Upper lobe of right lung (tissue), 1 donor: ENCODE measurements around the gene SLC35F3. TPM values are rescaled to one million over a fixed set of nuclear protein-coding genes. Genes with fewer than 3 reads are reported as not detected.

Experiments
- ATAC-seq: fragments of 200-7000 bp; cut with Tn5 transposase; one replicate; pipeline ENCODE4 v1.9.1; 2020; ENCODE audit warnings: mild to moderate bottlenecking, moderate library complexity
- DNase-seq: peaks from one replicate; pipeline ENCODE4 v3.0.0-alpha.2; 2020
- H3K27ac ChIP-seq: fragments of 200-600 bp; one replicate; pipeline ENCODE4 v1.8.0; 2022
- H3K27me3 ChIP-seq: fragments of 200-600 bp; one replicate; pipeline ENCODE4 v1.8.0; 2022; ENCODE audit warnings: mild to moderate bottlenecking
- H3K36me3 ChIP-seq: fragments of 200-600 bp; one replicate; pipeline ENCODE4 v1.8.0; 2022
- H3K4me1 ChIP-seq: fragments of 200-600 bp; one replicate; pipeline ENCODE4 v1.8.0; 2022
- H3K4me3 ChIP-seq: fragments of 200-600 bp; one replicate; pipeline ENCODE4 v1.8.0; 2022; ENCODE audit warnings: mild to moderate bottlenecking
- H3K9me3 ChIP-seq: fragments of 200-600 bp; one replicate; pipeline ENCODE4 v1.8.0; 2022
- intact Hi-C: fragments of 100-400 bp; cut with DNase I; formaldehyde crosslinking; loops from one replicate; pipeline ENCODE4 v1.11.0; 2022
- long read RNA-seq: library from polyadenylated mRNA; unstranded; transcript quantifications from one replicate; pipeline ENCODE4 v2.0.0, GENCODE V29; 2021
- total RNA-seq: library from RNA; stranded (reverse); fragmentation: NEBNext Ultra II Directional; extraction: Animal tissue kit (Norgen Biotek cat#: 25700); gene quantifications from one replicate; pipeline ENCODE4 v1.2.1, GENCODE V29; 2021
- TF ChIP-seq, protein P1 (sequence below): fragments of 200-600 bp; IDR thresholded peaks from one replicate; pipeline ENCODE4 v1.8.0; 2022; ENCODE audit warnings: antibody characterized with exemption
- donor health status: DM: no; HTN: yes; CAD: no; lungs with severe emphysema.

Gene SLC35F3
- total RNA-seq, result 0.29 TPM
- long read RNA-seq, partial matches to known transcripts, result 1 of 1 reads
- long read RNA-seq, other reads (novel, unspliced or antisense), result 0 of 1 reads

DNA sequence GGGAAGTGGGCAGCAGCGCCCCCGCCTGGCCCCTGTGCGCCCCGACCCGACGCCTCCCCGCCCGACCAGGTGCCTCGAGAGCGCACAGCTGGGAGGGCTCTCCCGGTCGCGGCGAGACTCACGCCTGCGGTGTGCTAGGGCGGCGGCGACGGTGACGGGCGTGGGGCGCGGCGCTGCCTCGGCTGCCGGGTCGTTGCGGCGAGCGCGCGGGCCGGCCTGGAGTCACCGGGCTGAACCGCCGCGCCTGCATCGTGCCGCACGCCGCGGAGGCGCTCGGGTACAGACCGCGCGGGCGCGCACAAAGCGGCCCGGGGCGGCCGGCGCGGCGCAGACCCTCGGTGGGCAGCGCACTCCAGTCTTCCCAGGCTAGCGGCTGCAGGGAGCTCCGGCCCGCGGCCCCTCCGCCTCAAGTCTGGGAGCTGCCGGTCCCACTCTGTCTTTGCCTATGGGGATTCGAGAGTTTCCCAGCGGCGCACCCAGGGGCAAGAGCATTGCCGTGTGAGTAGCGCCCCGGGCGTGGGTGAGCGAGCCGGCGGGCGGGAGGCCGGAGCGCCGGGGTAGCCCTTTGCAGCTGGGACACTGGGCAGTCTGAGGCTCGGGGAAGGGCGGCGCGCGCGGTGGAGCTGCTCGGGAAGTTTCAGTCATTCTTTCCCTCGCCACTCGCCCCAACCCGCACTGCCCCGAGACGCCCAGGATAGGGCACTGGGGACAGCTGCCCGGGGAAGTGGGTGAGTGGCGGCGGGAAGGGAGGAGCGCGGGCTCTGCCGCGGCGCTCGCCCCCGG lies at the start of gene SLC35F3:
Gene SLC35F3, plus strand, starts transcription at position 44 of the 783 bp plus-strand sequence.
- peaks cover 46% of the 10 kb centered on the region for H3K27me3 ChIP-seq
- H3K4me3 ChIP-seq, result peak within 1 kb of the TSS; percentile 8
- no peaks in the 10 kb centered on the region for H3K9me3 ChIP-seq
- ATAC-seq, result peak; percentile 94
- no peaks in the 10 kb centered on the region for H3K4me1 ChIP-seq
- H3K27ac ChIP-seq, result no peak within 1 kb of the TSS
- intact Hi-C loops, result no loop called here
- DNase-seq, result peak; percentile 70
- TF ChIP-seq, protein P1, sequence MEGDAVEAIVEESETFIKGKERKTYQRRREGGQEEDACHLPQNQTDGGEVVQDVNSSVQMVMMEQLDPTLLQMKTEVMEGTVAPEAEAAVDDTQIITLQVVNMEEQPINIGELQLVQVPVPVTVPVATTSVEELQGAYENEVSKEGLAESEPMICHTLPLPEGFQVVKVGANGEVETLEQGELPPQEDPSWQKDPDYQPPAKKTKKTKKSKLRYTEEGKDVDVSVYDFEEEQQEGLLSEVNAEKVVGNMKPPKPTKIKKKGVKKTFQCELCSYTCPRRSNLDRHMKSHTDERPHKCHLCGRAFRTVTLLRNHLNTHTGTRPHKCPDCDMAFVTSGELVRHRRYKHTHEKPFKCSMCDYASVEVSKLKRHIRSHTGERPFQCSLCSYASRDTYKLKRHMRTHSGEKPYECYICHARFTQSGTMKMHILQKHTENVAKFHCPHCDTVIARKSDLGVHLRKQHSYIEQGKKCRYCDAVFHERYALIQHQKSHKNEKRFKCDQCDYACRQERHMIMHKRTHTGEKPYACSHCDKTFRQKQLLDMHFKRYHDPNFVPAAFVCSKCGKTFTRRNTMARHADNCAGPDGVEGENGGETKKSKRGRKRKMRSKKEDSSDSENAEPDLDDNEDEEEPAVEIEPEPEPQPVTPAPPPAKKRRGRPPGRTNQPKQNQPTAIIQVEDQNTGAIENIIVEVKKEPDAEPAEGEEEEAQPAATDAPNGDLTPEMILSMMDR, result peak; percentile 5
- no peaks in the 10 kb centered on the region for H3K36me3 ChIP-seq

DNA sequence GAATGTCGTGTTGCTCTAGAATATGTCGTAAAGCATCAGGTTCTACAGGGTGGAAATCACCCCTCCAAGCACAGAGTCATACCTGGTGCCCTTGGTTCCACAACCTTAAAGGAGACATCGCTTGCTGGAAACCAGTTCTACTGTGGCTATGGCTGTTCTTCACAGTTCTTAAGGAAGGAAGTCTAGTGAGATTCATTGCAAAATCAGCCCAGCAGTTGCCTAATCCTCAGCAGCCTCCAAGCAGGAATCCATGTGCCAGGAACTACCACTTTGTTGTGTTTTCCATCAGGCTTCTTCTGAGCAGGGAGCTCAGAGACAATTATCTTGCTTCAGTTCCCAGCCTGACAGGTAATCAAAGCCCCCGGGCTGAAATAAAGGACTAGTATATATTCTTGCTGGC lies 45.0 kb upstream of the SLC35F3 start:
- Histone ChIP-seq H3K36me3 (no peaks in the 10 kb centered on the region), H3K27ac (no peak overlapping the region), H3K27me3 (no peaks in the 10 kb centered on the region), H3K4me1 (no peaks in the 10 kb centered on the region), H3K4me3 (no peak overlapping the region), H3K9me3 (no peaks in the 10 kb centered on the region)
- no peak for DNase-seq
- TF ChIP-seq, protein P1, result no peak
- intact Hi-C loops, result no loop called here
- ATAC-seq, result peak; percentile 58

DNA sequence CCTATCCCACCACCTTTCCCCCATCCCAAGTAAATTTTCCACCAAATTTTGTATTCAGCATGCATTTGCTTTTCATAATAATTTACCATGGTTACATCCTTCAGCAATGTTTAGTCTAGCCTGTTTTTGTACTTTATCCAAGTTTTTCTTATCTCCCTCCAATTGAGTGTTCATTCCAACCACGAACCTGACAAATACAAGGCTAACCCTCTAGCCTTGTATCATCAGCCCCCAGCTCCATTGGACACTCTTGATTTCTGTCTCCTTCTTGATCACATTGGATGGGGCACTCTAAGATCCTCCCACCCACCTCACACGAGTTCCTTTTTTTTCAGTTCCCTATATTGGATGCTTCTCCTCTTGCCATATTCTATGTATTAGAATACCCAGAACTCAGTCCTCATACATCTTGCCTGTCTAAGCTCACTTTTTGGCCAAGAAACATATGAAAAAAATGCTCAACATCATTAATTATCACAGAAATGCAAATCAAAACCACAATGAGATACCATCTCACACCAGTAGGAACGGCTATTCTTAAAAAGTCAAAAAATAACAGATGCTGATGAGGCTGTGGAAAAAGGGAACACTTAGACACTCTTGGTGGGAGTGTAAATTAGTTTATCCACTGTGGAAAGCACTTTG lies 40.5 kb upstream of the SLC35F3 start:
- Histone ChIP-seq H3K4me3 (no peak overlapping the region), H3K9me3 (peaks cover 12% of the 10 kb centered on the region), H3K36me3 (no peaks in the 10 kb centered on the region), H3K27ac (no peak overlapping the region), H3K4me1 (no peaks in the 10 kb centered on the region), H3K27me3 (no peaks in the 10 kb centered on the region)
- TF ChIP-seq, protein P1, result no peak
- no peak for ATAC-seq
- intact Hi-C loops, result no loop called here
- no peak for DNase-seq

DNA sequence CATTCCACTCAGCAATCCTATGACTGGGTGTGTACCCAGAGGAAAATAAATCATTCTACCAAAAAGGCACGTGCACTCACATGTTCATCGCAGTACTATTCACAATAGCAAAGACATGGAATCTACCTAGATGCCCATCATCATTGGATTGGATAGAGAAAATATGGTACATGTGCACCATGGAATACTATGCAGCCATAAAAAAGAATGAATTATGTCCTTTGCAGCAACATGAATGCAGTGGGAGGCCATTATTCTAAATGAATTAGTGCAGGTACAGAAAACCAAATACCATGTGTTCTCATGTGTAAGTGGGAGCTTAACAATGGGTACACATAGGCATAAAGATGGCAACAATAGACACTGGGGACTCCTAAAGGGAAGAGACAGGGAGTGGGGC lies 39.9 kb upstream of the SLC35F3 start:
- Histone ChIP-seq H3K27ac (no peak overlapping the region), H3K4me1 (no peaks in the 10 kb centered on the region), H3K36me3 (no peaks in the 10 kb centered on the region), H3K9me3 (peaks cover 12% of the 10 kb centered on the region), H3K4me3 (no peak overlapping the region), H3K27me3 (no peaks in the 10 kb centered on the region)
- no peak for ATAC-seq
- DNase-seq, result no peak
- intact Hi-C loops, result no loop called here
- TF ChIP-seq, protein P1, result no peak

DNA sequence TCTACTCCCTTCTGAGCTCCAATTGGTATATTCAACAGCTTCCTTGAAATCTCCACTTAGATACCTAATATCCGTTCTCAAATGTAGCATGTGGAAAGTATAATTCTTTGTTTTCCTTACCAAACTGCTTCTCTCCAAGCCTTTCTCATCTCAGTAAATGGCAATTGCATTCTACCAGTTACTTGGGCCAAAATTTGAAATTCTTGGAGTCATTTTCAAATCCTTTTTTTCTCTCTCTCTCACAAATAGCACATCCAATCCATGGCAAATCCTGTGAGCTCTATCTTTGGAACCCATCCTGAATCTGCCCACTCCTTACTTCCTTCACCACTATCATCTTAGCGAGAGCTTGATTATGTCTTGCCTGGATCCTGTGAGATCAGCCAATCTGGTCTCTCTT lies 39.3 kb upstream of the SLC35F3 start:
- Histone ChIP-seq H3K27ac (no peak overlapping the region), H3K4me1 (no peaks in the 10 kb centered on the region)
- ATAC-seq, result no peak

More for the DNA sequence above, 39.3 kb upstream of the SLC35F3 start:
- H3K4me3 ChIP-seq, result no peak overlapping the region
- no peak for DNase-seq
- peaks cover 12% of the 10 kb centered on the region for H3K9me3 ChIP-seq
- TF ChIP-seq, protein P1, result no peak
- H3K27me3 ChIP-seq, result no peaks in the 10 kb centered on the region
- H3K36me3 ChIP-seq, result no peaks in the 10 kb centered on the region
- intact Hi-C loops, result no loop called here
